Activated CD4-positive, alpha-beta T cell treated with anti-CD3 and anti-CD28 coated beads for 24 hours (primary cell): ENCODE results near the gene ACVRL1.

ENCODE experiments used
- DNase-seq, 2 donors: peaks; one replicate each; pipeline ENCODE4 v3.0.0-alpha.2; 2020; ENCODE audit warnings: low read depth in 2 of 2

The ACVRL1 gene

GRCh38 chr12:51907083-51907855 is at the start of gene ACVRL1:
Gene ACVRL1, plus strand, starts transcription at chr12:51907504. Its CDS starts 4,971 bp downstream, at chr12:51912475.
- DNase-seq, result no peak

GRCh38 chr12:51860986-51861385 is 46.3 kb upstream of the ACVRL1 start:
- DNase-seq, result no peak

GRCh38 chr12:51862947-51863346 is 44.4 kb upstream of the ACVRL1 start:
- no peak for DNase-seq

GRCh38 chr12:51863363-51863932 is 43.9 kb upstream of the ACVRL1 start:
- DNase-seq, result no peak

GRCh38 chr12:51863933-51864832 is 43.1 kb upstream of the ACVRL1 start:
- peak in 1 of 2 donors; percentile 10 for DNase-seq

- DNase-seq, result no peak
Observed at GRCh38 chr12:51864833-51865670, 42.3 kb upstream of the ACVRL1 start.

DNA sequence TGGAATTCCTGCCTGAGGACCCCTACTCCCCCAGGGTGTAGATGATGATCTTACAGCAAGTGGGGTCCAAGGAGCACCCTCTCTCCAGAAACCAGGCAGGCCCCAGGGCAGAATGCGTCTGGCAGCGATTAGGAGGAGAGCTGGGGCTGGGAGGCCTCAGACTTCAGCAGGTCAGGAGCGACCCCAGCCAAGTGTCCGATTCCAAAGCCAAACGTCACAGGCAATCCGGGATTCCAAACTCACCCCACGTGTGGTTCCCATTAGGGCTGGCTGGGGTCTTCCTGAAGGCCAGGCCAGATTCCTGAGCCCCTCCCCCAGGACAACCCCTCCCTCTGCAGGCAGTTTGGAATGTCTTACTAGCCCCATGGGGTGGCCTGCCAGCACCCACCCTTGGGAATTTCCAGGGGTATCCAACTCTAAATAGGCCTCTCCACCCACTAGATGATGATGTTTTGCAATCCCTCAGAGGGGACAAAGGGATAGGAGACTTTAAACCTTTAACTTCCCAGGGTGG is 41.5 kb upstream of the ACVRL1 start:
- no peak for DNase-seq

DNA sequence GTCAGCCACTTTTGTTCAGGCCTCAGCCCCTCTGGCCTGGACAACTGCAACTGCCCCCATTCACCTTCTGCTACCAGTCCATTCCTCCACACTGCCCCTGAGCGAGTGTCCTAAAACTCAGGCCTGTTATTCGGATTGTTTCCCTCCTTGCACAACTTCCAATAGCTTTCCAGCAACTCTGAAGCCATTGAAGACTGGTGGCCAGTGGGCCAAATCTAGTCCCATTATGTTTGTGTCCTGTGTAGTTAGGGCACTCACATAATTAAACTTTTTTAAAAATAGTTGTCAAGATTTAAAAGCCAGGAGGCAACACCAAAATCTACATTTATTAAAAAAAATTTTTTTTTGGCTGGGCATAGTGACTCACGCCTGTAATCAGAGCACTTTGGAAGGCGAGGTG is 41.0 kb upstream of the ACVRL1 start:
- no peak for DNase-seq

DNA sequence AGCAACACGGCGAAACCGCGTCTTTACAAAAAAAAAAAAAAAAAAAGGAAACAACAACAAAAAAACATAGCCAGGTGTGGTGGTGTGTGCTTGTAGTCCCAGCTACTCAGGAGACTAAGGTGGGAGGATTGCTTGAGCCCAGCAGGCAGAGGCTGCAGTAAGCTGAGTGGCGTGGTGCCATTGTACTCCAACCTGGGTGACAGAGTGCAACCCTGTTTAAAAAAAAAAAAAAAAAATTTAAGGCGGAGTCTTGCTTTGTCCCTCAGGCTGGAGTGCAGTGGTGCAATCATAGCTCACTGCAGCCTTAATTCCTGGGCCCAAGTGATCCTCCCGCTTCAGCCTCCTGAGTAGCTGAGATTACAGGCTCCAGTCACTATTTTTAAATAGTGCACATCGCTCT is 40.5 kb upstream of the ACVRL1 start:
- DNase-seq, result no peak

- DNase-seq, result no peak
Observed at GRCh38 chr12:51867371-51867770, 39.9 kb upstream of the ACVRL1 start.

GRCh38 chr12:51867796-51868428 is 39.4 kb upstream of the ACVRL1 start:
- no peak for DNase-seq

DNA sequence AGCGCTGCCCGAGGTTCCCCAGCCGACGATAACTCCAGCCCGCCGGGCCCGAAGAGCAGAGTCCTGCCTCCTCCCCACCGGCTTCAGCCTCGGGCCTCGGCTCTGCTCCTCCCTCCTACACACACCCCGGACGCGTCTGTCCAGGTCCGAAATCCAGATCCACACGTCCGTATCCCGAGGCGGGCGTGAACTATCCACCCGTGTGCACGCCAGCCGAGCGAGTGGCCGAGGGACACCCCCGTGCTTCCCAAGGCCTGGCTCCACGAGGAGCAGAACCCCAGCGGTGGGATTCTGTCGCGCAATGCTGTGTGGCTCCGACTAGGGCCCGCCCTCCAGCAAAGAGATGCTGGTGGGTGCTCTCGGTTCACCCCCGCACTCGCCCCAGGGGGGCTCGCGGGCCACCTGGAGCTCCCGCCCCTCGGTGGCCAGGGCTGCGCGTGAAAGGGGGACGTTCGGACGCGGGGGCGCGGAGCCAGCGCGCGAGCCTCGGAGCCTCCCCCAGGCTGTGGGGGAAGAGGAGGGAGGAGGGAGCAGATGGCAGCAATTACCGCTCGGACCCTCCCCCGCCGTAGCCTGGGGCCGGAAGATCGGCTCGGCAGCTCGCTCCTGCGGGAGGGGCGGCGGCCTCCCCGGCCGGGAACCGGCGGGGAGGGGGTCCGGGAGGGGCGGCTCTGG is 38.3 kb upstream of the ACVRL1 start:
- DNase-seq, result no peak

GRCh38 chr12:51869496-51869865 is 37.8 kb upstream of the ACVRL1 start:
- DNase-seq, result no peak

GRCh38 chr12:51869931-51870330 is 37.4 kb upstream of the ACVRL1 start:
- no peak for DNase-seq

DNA sequence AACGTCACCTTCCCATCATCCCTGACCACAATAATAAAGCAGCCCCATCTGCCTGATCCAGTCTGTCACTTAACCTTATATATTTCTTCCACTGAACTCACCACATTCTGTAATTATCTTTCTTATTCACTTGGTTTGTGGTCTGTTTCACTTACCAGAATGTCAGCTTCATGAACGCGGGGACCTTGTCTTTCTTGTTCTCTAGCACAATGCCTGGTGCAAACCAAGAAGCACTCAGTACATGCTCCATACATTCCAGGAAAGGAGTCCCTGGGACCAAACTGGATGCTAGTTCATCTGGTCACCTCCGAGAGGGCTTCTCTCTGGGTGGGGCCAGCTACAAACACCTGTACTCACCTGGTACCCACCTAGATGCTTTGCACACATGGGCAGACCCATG is 36.8 kb upstream of the ACVRL1 start:
- DNase-seq, result no peak

- no peak for DNase-seq
Observed at GRCh38 chr12:51871126-51871525, 36.2 kb upstream of the ACVRL1 start.

GRCh38 chr12:51871918-51872688 is 35.2 kb upstream of the ACVRL1 start:
- no peak for DNase-seq

- no peak for DNase-seq
Observed at GRCh38 chr12:51872689-51872981, 34.7 kb upstream of the ACVRL1 start.

- DNase-seq, result no peak
Observed at GRCh38 chr12:51873251-51873994, 33.9 kb upstream of the ACVRL1 start.
